Measurements from ENCODE around the gene TRIM10.
"Not testable (repeated sequence)": the region's sequence is repeated elsewhere in the genome, so short reads cannot be mapped to it uniquely, and the experiment has no call there.

Gene TRIM10

DNA sequence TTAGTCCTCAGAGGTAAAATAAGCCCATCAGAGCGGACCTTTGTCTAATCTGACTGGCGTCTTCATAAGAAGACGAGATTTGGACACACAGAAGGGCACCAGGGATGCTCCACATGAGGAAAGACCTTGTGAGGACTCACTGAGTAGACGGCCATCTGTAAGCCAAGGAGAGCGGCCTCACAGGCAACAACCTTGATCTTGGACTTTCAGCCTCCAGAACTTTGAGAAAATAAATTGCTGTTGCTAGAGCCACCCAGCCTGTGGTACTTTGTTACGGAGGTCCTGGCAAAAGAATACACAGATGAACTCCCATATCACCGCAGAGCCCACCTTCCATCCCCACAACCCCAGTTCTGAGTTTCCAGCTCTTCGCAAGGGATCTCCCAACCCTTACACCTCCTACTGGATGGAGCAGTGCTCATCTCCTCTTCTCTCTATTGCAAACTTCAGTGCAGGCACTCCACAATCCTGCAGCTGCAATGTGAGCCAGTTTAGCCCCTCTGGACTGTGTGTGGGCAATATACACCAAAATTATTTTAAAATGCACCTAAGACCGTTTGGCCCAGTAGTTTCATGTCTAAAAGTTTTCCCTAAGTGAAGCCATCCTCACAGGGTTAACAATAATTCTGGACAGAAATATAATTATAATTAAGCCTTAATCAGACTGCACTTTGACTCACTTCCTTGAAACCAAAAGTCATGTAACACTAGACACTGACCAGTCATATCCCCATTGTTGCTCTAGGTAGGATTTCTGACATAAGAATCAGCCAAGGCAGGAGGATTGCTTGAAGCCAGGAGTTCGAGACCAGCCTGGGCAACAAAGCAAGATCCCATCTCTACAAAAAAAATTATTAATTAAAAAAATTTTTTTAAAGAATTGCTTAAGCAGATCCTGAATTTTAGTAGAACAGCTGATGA lies 39.3 kb downstream of the TRIM10 start:
- Histone ChIP-seq H3K9me3 (ENCODE audit: control insufficient read depth, low read length) (no peaks in the 10 kb centered on the region), H3K36me3 (ENCODE audit: control insufficient read depth, insufficient read depth, low read length) (no peaks in the 10 kb centered on the region), H3K4me1 (ENCODE audit: control insufficient read depth, insufficient read depth, low read length, poor library complexity, severe bottlenecking) (no peaks in the 10 kb centered on the region), H3K27ac (ENCODE audit: low read depth, low read length, severe bottlenecking) (no peak overlapping the region), H3K4me3 (ENCODE audit: extremely low read depth, insufficient read depth, low read length, poor library complexity, severe bottlenecking) (no peak overlapping the region)
- 83 to 85% methylated on average over 8 of the region's 10 CpGs for WGBS, 2 experiments (ENCODE audit: insufficient coverage in 2 of 2)

DNA sequence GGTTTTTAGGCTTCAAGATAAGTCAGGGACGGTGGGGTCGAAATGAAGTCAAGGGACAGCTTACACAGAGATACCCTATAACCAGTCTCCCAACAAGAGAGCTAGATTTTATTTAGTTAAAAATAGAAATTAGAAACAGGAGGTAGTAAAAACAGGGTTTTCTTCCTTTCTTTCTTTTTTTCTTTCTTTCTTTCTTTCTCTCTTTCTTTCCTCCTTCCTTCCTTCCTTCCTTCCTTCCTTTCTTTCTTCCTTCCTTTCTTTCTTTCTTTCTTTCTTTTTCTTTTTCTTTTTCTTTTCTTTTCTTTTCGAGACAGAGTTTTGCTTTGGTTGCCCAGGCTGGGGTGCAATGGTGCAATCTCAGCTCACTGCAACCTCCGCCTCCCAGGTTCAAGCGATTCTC lies 42.3 kb downstream of the TRIM10 start:
- 93 to 100% methylated on average over 3 of the region's 5 CpGs for WGBS, 2 experiments (ENCODE audit: insufficient coverage in 2 of 2)
- H3K4me3 ChIP-seq (ENCODE audit: extremely low read depth, insufficient read depth, low read length, poor library complexity, severe bottlenecking); H3K9me3 ChIP-seq (ENCODE audit: control insufficient read depth, low read length); H3K36me3 ChIP-seq (ENCODE audit: control insufficient read depth, insufficient read depth, low read length); H3K4me1 ChIP-seq (ENCODE audit: control insufficient read depth, insufficient read depth, low read length, poor library complexity, severe bottlenecking); H3K27ac ChIP-seq (ENCODE audit: low read depth, low read length, severe bottlenecking): not testable (repeated sequence)

DNA sequence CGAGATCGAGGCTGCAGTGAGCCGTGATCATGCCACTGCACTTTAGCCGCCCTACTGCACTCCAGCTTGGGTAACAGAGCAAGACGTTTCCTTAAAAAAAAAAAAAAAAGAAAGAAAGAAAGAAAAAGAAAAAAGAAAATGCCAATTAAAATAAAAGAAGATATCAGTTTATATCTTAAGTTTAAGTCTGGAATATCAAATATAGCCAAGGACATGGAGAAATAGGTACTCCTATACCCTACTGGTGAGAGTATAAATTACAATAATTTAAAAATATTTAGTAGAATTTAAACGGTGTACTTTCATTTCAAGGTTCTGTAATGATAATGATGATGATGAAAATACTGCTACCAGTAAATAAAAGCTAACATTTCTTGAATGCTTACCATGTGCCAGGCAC lies 44.3 kb downstream of the TRIM10 start:
- Histone ChIP-seq H3K9me3 (ENCODE audit: control insufficient read depth, low read length) (no peaks in the 10 kb centered on the region), H3K36me3 (ENCODE audit: control insufficient read depth, insufficient read depth, low read length) (no peaks in the 10 kb centered on the region), H3K4me1 (ENCODE audit: control insufficient read depth, insufficient read depth, low read length, poor library complexity, severe bottlenecking) (no peaks in the 10 kb centered on the region), H3K27ac (ENCODE audit: low read depth, low read length, severe bottlenecking) (no peak overlapping the region), H3K4me3 (ENCODE audit: extremely low read depth, insufficient read depth, low read length, poor library complexity, severe bottlenecking) (no peak overlapping the region)
- 87 to 96% methylated on average over 3 to 4 of the region's 6 CpGs for WGBS, 2 experiments (ENCODE audit: insufficient coverage in 2 of 2)

DNA sequence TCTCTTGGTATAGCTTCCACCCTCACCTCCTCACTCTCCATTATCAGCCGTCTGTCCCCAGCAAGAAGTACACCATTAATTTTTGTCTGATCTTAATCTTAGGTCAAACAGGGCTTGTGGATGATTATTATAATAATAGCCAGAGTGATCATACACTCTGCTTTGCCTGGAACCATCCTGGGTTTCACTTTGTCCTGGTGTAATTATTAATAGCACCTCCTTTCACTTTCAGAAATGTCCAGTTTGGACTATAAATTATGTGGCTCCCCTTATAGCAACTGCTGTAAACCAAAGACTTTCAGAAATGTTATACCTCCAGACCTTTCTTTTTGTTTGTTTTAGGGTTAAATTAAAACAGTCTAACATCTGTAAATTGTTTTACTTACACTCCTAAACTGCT lies 47.2 kb downstream of the TRIM10 start:
- no CpG with 5 or more reads among the region's 1 CpG for WGBS, 2 experiments (ENCODE audit: insufficient coverage in 2 of 2)
- Histone ChIP-seq H3K4me3 (ENCODE audit: extremely low read depth, insufficient read depth, low read length, poor library complexity, severe bottlenecking) (no peak overlapping the region), H3K36me3 (ENCODE audit: control insufficient read depth, insufficient read depth, low read length) (no peaks in the 10 kb centered on the region), H3K4me1 (ENCODE audit: control insufficient read depth, insufficient read depth, low read length, poor library complexity, severe bottlenecking) (no peaks in the 10 kb centered on the region), H3K9me3 (ENCODE audit: control insufficient read depth, low read length) (no peaks in the 10 kb centered on the region), H3K27ac (ENCODE audit: low read depth, low read length, severe bottlenecking) (no peak overlapping the region)

DNA sequence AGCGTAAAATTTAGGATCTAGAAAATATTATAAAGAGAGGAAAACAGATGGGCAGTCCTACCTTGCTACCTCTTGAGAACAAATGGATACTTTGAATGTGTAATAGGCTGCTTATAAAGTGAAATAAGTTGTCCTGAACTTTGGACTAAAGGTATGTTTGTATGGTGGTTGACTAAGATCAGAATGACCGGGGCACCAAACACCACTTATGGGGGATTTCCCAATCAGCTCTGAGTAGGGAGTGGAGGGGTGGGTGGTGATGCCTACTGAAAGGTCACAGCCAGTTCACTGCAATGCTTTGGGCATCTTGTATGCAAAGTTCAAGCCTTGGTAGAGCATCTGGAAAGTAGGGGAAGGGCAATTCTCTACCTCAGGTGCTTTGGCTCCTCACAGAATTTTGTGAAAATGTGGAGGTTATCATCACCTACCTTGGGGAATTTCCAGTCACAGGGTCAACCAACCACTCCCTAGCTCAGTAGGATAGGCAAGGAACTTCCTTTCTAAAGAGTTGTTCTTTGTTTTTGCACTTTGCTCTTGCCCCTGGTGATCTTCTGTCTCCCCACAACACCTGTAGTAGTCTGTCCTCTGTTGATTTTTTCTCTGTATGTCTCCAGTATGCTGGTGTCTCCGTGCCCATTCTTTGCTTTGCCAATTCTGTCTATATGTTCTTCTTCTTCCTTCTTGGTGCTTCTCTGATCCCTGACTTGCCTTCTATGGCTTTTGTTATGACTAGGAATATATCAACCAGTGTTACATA lies 47.8 kb downstream of the TRIM10 start, which contains the start of gene TRIM31:
TSS of gene TRIM31 (minus strand) at position 88 of the 757 bp plus-strand sequence. CDS start 285 bp downstream, outside the sequence.
- 80 to 100% methylated on average over 2 to 3 of the region's 3 CpGs for WGBS, 2 experiments (ENCODE audit: insufficient coverage in 2 of 2)
- Histone ChIP-seq H3K4me1 (ENCODE audit: control insufficient read depth, insufficient read depth, low read length, poor library complexity, severe bottlenecking) (no peaks in the 10 kb centered on the region), H3K9me3 (ENCODE audit: control insufficient read depth, low read length) (no peaks in the 10 kb centered on the region), H3K4me3 (ENCODE audit: extremely low read depth, insufficient read depth, low read length, poor library complexity, severe bottlenecking) (no peak within 1 kb of the TSS), H3K27ac (ENCODE audit: low read depth, low read length, severe bottlenecking) (no peak within 1 kb of the TSS), H3K36me3 (ENCODE audit: control insufficient read depth, insufficient read depth, low read length) (no peaks in the 10 kb centered on the region)

DNA sequence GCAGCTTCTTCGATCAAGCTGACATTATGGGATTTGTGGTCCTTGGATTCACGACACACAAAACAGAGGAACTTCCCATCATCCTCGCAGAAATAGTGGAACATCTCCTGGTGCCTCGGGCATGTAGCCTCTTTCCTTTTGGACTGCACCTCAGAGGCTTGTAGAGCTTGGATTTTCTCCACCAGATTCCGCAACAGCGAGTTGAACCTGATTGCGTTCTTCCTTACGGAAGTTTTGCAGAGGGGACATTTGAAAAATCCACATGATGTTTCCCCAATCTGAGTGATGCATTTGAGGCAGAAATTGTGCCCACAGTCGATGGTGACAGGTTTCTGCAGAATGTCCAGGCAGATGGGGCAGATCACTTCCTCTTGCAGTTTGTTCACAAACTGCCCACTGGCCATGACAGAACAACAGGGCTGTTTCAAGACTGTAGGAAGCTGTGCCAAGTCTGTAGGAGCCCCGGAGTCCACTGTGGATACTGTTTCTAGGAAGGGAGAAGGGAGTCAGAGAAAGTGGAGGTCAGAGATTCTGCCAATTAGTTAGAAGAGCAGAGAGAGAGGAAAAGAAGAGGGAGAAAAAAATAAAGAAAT lies 48.5 kb downstream of the TRIM10 start:
- Histone ChIP-seq H3K4me1 (ENCODE audit: control insufficient read depth, insufficient read depth, low read length, poor library complexity, severe bottlenecking) (no peaks in the 10 kb centered on the region), H3K9me3 (ENCODE audit: control insufficient read depth, low read length) (no peaks in the 10 kb centered on the region), H3K36me3 (ENCODE audit: control insufficient read depth, insufficient read depth, low read length) (no peaks in the 10 kb centered on the region), H3K27ac (ENCODE audit: low read depth, low read length, severe bottlenecking) (no peak overlapping the region), H3K4me3 (ENCODE audit: extremely low read depth, insufficient read depth, low read length, poor library complexity, severe bottlenecking) (no peak overlapping the region)
- 69 to 74% methylated on average over 8 to 10 of the region's 10 CpGs for WGBS, 2 experiments (ENCODE audit: insufficient coverage in 2 of 2)

DNA sequence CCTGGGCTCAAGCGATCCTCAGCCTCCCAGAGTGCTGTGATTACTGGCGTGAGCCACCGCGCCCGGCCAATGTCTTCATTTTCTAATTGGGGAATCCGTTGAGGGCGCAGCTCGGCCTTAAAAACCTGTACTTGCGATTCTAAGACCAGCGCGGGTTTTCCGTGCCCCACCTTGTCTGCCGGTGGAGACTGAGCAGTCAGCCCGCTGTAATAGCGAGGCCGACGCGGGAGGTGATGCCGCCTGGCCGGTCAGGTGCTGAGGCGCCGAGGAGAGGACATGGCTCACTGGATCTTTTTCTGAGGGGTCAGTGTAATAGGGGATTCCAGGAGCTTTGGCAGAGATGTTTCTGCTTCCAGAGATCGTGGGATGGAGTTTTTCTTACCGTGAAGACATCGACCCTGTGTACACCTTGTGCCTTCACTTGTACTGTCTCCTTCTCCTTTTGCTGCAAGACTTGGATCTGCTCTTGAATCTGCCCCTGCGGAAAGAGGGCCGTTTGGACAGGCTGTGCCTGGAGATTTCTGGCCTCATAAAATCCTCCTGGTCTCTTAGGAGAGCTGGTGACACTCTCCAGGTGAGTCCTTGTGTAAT lies 49.6 kb downstream of the TRIM10 start:
- 90 to 92% methylated on average over 25 to 27 of the region's 27 CpGs for WGBS, 2 experiments (ENCODE audit: insufficient coverage in 2 of 2)
- H3K4me3 ChIP-seq (ENCODE audit: extremely low read depth, insufficient read depth, low read length, poor library complexity, severe bottlenecking) = no peak overlapping the region
- no peaks in the 10 kb centered on the region for H3K4me1 ChIP-seq (ENCODE audit: control insufficient read depth, insufficient read depth, low read length, poor library complexity, severe bottlenecking)
- no peak overlapping the region for H3K27ac ChIP-seq (ENCODE audit: low read depth, low read length, severe bottlenecking)
- H3K9me3 ChIP-seq (ENCODE audit: control insufficient read depth, low read length) = no peaks in the 10 kb centered on the region
- no peaks in the 10 kb centered on the region for H3K36me3 ChIP-seq (ENCODE audit: control insufficient read depth, insufficient read depth, low read length)

DNA sequence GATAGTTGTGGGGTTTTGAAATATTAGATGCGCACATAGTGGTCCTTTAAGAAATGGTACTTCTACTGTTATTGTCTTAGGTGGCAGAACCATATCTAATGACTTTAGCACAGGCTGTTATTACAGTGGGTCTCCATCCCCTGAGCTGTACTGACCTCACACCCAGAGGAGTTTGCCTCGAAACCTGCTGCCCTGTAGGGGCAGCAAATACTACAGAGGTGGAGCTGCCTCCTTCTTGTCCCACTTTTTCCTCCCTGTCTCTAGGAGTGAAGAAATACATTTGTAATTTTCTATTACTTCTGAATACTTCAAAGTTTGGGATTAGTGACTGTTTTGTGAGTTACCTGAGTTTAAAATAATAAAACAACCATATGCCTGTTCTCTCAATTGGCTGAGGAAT lies 56.4 kb downstream of the TRIM10 start:
- 100% methylated on average over 1 of the region's 2 CpGs; no CpG with 5 or more reads in 1 of the 2 experiments for WGBS, 2 experiments (ENCODE audit: insufficient coverage in 2 of 2)
- no peak overlapping the region for H3K27ac ChIP-seq (ENCODE audit: low read depth, low read length, severe bottlenecking)
- H3K36me3 ChIP-seq (ENCODE audit: control insufficient read depth, insufficient read depth, low read length) = no peaks in the 10 kb centered on the region
- H3K9me3 ChIP-seq (ENCODE audit: control insufficient read depth, low read length) = no peaks in the 10 kb centered on the region
- H3K4me1 ChIP-seq (ENCODE audit: control insufficient read depth, insufficient read depth, low read length, poor library complexity, severe bottlenecking) = peaks cover 5% of the 10 kb centered on the region
- no peak overlapping the region for H3K4me3 ChIP-seq (ENCODE audit: extremely low read depth, insufficient read depth, low read length, poor library complexity, severe bottlenecking)

DNA sequence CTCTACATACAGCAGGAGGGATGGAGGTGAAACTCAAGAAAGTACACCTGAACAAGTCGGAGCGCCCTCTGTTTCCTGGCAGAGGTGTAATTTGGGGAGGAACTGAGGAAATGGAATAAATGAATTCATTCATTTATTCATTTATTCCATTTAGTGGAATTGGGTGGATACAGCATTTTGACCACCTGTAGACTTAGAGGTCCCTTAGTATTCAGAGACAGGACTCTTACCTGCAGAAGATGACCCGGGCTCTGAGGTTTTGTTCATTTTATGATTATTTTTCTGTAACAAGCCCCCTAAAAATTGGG lies 57.2 kb downstream of the TRIM10 start:
- 20% methylated on average over 1 of the region's 3 CpGs; no CpG with 5 or more reads in 1 of the 2 experiments for WGBS, 2 experiments (ENCODE audit: insufficient coverage in 2 of 2)
- no peak overlapping the region for H3K4me3 ChIP-seq (ENCODE audit: extremely low read depth, insufficient read depth, low read length, poor library complexity, severe bottlenecking)

DNA sequence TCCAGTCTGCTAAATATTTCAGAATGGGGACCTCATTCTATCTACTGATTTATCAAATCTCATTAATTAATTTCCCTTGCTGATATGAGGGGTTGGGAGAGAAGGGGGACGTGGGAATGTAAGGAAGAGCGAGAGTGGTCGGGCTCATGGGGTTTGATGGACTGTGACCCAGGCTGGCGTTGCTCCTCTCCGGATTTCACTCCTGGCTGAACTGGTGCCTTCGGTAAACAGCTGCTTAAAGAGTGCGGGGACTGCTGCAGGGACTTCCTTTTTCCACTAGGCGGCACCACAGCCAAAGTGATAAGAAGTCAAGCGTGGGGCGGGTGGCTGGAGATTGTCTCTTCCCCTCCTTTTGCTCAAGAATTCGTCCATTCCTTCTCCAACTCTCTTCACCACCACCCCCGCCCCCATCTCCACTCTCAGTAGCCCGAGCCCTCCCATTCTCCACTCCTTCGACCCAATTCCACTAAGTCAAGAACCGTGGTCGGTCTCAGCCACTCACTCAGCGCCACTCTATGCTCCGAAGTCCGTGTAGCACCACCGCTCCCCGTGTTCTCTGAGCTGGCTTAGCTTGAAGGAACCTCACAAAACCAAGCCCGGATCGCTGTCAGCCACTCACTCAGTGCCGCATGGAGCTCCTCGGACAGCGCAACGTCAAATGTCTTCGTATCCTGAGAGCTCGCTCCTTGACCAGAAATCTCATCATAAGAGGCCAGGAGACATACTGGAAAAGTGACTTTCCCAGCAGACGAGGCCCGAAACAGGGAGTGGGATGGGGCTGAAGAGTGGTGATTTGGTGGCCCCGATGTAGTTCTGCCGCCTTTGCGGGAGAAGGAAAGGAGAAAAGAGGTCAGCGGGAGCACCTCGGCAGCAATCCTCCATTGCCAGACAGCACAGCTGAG lies 57.8 kb downstream of the TRIM10 start:
- peaks cover 5% of the 10 kb centered on the region for H3K4me1 ChIP-seq (ENCODE audit: control insufficient read depth, insufficient read depth, low read length, poor library complexity, severe bottlenecking)
- WGBS, 2 experiments (ENCODE audit: insufficient coverage in 2 of 2) = 9 to 11% methylated on average over 23 to 36 of the region's 36 CpGs
- peak overlapping the region; percentile 22 for H3K4me3 ChIP-seq (ENCODE audit: extremely low read depth, insufficient read depth, low read length, poor library complexity, severe bottlenecking)
- no peak overlapping the region for H3K27ac ChIP-seq (ENCODE audit: low read depth, low read length, severe bottlenecking)
- no peaks in the 10 kb centered on the region for H3K9me3 ChIP-seq (ENCODE audit: control insufficient read depth, low read length)
- H3K36me3 ChIP-seq (ENCODE audit: control insufficient read depth, insufficient read depth, low read length) = no peaks in the 10 kb centered on the region

More for the DNA sequence above, 57.2 kb downstream of the TRIM10 start:
- Histone ChIP-seq H3K27ac (ENCODE audit: low read depth, low read length, severe bottlenecking) (no peak overlapping the region), H3K36me3 (ENCODE audit: control insufficient read depth, insufficient read depth, low read length) (no peaks in the 10 kb centered on the region), H3K4me1 (ENCODE audit: control insufficient read depth, insufficient read depth, low read length, poor library complexity, severe bottlenecking) (peaks cover 5% of the 10 kb centered on the region), H3K9me3 (ENCODE audit: control insufficient read depth, low read length) (no peaks in the 10 kb centered on the region)
